Body of pancreas (tissue), 4 donors: ENCODE data around the gene LIPE.

ENCODE experiments used
- CTCF ChIP-seq, 7 experiments: fragments of 450-650 bp in 4 of 7; fragments of 200-600 bp in 3 of 7; sonication (generic) in 3 of 7; IDR thresholded peaks; one replicate each; pipeline ENCODE4 v1.5.1; 2016 to 2019; ENCODE audit warnings: antibody characterized with exemption in 7 of 7
- POLR2A ChIP-seq, 3 donors: fragments of 450-650 bp; IDR thresholded peaks; one replicate each; pipeline ENCODE4 v1.6.1; 2016; ENCODE audit warnings: antibody characterized with exemption in 3 of 3, mild to moderate bottlenecking in 2 of 3

DNA sequence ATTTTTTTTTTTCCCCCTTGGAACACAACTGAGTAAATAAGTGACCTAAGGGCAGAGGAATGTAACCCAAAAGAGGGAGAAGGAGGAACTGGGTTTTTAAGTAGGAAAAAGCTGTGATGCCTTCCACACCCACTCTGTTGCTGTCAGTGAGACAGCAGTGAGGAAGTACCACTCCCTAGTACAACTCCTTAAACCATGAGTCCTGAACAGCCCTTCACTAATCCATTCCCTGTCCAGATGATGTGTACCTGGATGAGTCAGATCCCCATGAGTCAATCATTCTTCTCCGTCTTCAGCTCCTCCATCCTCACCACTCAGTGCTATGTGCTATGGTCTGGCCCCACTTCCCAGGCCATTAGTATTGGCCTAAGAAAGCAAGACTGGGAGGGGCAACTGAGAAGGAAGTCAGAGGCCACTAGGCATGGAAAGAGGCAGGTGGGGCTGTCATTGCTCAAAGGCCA, 28.5 kb upstream of the LIPE start:
- TF ChIP-seq CTCF (IDR thresholded peaks at IDR 0.05) = no peak
- no peak for TF ChIP-seq POLR2A (IDR thresholded peaks at IDR 0.05)
